Measurements from ENCODE around the gene GTPBP6. TPM values are rescaled to one million over a fixed set of nuclear protein-coding genes. Genes with fewer than 3 reads are reported as not detected.
"Not testable (repeated sequence)": the region's sequence is repeated elsewhere in the genome, so short reads cannot be mapped to it uniquely, and the experiment has no call there.

GTPBP6 gene
- total RNA-seq, 4 donors from 2014 or later = 35.3 to 53.5 (median 46.3) TPM

DNA sequence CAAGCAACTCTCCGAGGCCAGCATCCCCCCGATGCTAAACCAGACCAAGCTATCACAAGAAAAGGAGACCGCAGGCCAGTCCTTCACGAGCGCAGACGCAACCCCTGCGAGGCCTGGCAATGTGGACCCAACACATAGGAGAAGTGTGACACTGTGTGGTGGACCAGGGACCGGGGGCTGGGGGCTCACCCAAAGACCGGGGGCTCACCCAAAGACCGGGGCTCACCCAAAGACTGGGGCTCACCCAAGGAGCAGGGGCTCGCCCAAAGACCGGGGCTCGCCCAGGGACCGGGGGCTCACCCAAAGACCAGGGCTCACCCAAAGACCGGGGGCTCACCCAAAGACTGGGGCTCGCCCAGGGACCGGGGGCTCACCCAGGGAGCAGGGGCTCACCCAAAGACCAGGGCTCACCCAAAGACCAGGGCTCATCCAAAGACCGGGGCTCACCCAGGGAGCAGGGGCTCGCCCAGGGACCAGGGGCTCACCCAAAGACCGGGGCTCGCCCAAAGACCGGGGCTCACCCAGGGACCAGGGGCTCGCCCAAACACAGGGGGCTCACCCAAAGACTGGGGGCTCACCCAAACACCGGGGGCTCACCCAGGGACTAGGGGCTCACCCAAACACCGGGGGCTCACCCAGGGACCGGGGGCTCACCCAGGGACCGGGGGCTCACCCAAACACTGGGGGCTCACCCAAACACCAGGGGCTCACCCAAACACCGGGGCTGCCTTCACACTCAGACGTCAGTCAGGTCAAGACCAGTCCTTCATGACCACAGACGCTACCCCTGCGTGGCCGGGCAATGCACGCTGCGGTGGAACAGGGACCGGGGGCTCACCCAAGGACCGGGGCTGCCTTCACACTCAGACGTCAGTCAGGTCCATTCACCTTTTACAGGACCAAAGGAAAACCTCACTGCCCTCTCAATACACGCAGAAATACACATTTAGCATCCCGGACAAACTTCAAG is 35.3 kb upstream of the GTPBP6 start:
- H3K4me3 ChIP-seq = no peak overlapping the region
- no peaks in the 10 kb centered on the region for H3K27me3 ChIP-seq
- TF ChIP-seq, protein P1, sequence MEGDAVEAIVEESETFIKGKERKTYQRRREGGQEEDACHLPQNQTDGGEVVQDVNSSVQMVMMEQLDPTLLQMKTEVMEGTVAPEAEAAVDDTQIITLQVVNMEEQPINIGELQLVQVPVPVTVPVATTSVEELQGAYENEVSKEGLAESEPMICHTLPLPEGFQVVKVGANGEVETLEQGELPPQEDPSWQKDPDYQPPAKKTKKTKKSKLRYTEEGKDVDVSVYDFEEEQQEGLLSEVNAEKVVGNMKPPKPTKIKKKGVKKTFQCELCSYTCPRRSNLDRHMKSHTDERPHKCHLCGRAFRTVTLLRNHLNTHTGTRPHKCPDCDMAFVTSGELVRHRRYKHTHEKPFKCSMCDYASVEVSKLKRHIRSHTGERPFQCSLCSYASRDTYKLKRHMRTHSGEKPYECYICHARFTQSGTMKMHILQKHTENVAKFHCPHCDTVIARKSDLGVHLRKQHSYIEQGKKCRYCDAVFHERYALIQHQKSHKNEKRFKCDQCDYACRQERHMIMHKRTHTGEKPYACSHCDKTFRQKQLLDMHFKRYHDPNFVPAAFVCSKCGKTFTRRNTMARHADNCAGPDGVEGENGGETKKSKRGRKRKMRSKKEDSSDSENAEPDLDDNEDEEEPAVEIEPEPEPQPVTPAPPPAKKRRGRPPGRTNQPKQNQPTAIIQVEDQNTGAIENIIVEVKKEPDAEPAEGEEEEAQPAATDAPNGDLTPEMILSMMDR (IDR thresholded peaks at IDR 0.05) = no peak
- TF ChIP-seq POLR2A (IDR thresholded peaks at IDR 0.05) (no peak), EP300 (IDR thresholded peaks at IDR 0.05) (no peak), POLR2AphosphoS5 (IDR thresholded peaks at IDR 0.05) (no peak)
- peak; percentile 10 for ATAC-seq
- 81% methylated on average over 10 of the region's 39 CpGs; no CpG with 5 or more reads in 1 of the 2 donors for WGBS, 2 donors (ENCODE audit: low coverage in 1 of 2)
- peaks cover 0 to 28% of the 10 kb centered on the region in 2 donors for H3K36me3 ChIP-seq
- H3K9me3 ChIP-seq = peaks cover 0 to 4% (median 0%) of the 10 kb centered on the region in 3 donors
- H3K4me1 ChIP-seq = no peaks in the 10 kb centered on the region
- no peak overlapping the region for H3K27ac ChIP-seq

DNA sequence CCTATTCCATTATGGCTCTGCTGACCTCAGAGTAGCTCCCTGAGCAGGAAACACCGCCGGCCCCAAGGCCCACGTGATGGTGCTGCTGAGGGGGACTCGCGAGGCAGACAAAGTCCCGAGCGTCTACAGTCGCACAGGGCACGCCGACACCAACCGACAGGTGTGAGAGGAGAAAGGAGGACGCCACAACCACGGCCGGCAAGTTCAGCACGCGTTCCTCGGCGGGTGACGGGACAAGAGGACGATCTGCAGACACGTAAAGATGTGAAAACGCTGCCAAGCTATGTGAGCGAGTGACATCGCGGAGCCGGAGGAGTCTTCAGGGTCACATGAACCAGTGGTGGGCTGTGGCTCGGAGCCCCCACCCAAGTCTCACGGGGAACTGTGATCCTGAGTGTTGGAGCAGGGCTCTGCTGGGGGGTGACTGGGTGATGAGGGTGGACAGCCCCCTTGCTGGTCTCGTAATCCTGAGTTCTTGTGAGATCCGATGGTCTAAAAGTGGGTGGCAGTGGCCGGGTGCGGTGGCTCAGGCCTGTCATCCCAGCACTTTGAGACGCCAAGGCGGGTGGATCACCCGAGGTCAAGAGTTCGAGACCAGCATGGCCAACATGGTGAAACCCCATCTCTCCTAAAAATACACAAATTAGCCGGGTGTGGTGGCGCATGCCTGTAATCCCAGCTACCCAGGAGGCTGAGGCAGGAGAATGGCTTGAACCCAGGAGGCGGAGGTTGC is 34.2 kb upstream of the GTPBP6 start:
- Histone ChIP-seq H3K4me3 (no peak overlapping the region), H3K9me3 (no peaks in the 10 kb centered on the region), H3K27me3 (no peaks in the 10 kb centered on the region), H3K27ac (no peak overlapping the region), H3K4me1 (no peaks in the 10 kb centered on the region), H3K36me3 (peaks cover 0 to 21% of the 10 kb centered on the region in 2 donors)
- 90 to 97% methylated on average over 7 to 11 of the region's 39 CpGs for WGBS, 2 donors (ENCODE audit: low coverage in 1 of 2)
- no peak for ATAC-seq
- TF ChIP-seq, protein P1 (IDR thresholded peaks at IDR 0.05) = no peak
- no peak for TF ChIP-seq EP300 (IDR thresholded peaks at IDR 0.05)
- TF ChIP-seq POLR2A (IDR thresholded peaks at IDR 0.05) = no peak
- TF ChIP-seq POLR2AphosphoS5 (IDR thresholded peaks at IDR 0.05) = no peak

DNA sequence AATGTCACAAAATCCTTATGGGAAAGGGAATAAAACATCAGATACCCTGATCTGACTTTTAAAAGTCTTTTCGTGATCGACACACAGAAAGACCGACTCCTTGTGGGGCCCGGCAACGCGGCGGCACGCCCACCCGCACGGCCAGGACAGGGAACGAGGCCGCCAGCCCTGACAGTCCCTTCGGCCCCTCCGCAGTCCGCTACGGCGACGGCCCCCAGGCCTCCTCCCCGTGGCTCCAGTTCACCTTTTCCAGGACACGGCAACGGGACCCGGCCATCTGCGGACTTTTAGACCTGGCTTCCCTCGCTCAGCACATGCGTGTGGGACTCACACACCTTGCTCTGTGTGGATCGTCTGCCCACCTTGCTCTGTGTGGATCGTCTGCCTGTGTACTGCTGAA is 33.6 kb upstream of the GTPBP6 start:
- 94 to 95% methylated on average over 9 to 24 of the region's 27 CpGs for WGBS, 2 donors (ENCODE audit: low coverage in 1 of 2)
- H3K4me3 ChIP-seq = no peak overlapping the region
- TF ChIP-seq POLR2AphosphoS5 (IDR thresholded peaks at IDR 0.05) = no peak
- TF ChIP-seq, protein P1 (IDR thresholded peaks at IDR 0.05) = no peak
- TF ChIP-seq POLR2A (IDR thresholded peaks at IDR 0.05) = no peak
- no peak for TF ChIP-seq EP300 (IDR thresholded peaks at IDR 0.05)
- no peak overlapping the region for H3K27ac ChIP-seq
- no peaks in the 10 kb centered on the region for H3K27me3 ChIP-seq
- no peaks in the 10 kb centered on the region for H3K9me3 ChIP-seq
- H3K36me3 ChIP-seq = peaks cover 0 to 26% of the 10 kb centered on the region in 2 donors
- ATAC-seq = no peak
- H3K4me1 ChIP-seq = no peaks in the 10 kb centered on the region

- Histone ChIP-seq H3K4me1 (no peaks in the 10 kb centered on the region), H3K27ac (no peak overlapping the region), H3K9me3 (no peaks in the 10 kb centered on the region), H3K36me3 (peaks cover 0 to 30% of the 10 kb centered on the region in 2 donors), H3K27me3 (no peaks in the 10 kb centered on the region), H3K4me3 (no peak overlapping the region)
- no peak for ATAC-seq
- WGBS, 2 donors (ENCODE audit: low coverage in 1 of 2) = 86% methylated on average over 1 to 7 of the region's 10 CpGs
- TF ChIP-seq POLR2A (IDR thresholded peaks at IDR 0.05) (no peak), EP300 (IDR thresholded peaks at IDR 0.05) (no peak)
- TF ChIP-seq, protein P1 (IDR thresholded peaks at IDR 0.05) = no peak
These were observed 33.1 kb upstream of the GTPBP6 start for GRCh38 chrX:351736-352135.

DNA sequence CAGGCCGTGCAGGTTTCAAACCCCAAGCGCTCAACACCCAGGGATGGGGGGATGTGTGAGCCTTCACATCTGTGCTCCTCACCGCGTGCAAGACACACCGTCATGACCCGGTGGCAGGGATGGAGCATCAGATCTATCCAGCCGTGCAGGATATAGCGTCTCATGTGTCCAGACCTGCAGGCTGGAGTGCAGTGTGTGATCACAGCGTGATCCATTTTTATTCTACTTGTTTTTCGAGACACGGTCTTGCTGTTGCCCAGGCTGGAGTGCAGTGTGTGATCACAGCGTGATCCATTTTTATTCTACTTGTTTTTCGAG is 32.7 kb upstream of the GTPBP6 start:
- not testable (repeated sequence) for H3K9me3 ChIP-seq, H3K27me3 ChIP-seq, H3K27ac ChIP-seq, ATAC-seq, H3K4me1 ChIP-seq, H3K4me3 ChIP-seq
- H3K36me3 ChIP-seq = peaks cover 0 to 34% of the 10 kb centered on the region in 2 donors
- WGBS, 2 donors (ENCODE audit: low coverage in 1 of 2) = 94 to 100% methylated on average over 4 to 10 of the region's 13 CpGs

Measured in gastroesophageal sphincter (tissue), 4 donors.